Small intestine (tissue), 7 donors: Measurements from ENCODE around the gene ZSWIM6. TPM values are rescaled to one million over a fixed set of nuclear protein-coding genes. Genes with fewer than 3 reads are reported as not detected.

Experiments
- DNase-seq, 2 donors: peaks; one replicate each; pipeline versions ENCODE4 v3.0.0 to v3.0.0-alpha.2; 2013
- FAIRE-seq: peaks from 2 replicates; lab custom pipeline; 2012; peaks lifted over from hg19 to GRCh38; lab: Jason Lieb, UNC
- H3K27ac ChIP-seq, 3 donors: one replicate each; pipeline ENCODE4 v1.5.1; 2013; ENCODE audit warnings: low read length in 2 of 3, mild to moderate bottlenecking in 2 of 3, control low read depth in 1 of 3, inconsistent platforms in 1 of 3, low read depth in 1 of 3, moderate library complexity in 1 of 3
- H3K27me3 ChIP-seq, 3 donors: one replicate each; pipeline ENCODE4 v1.6.1; 2013; ENCODE audit warnings: low read length in 3 of 3, inconsistent platforms in 1 of 3; ENCODE audit not compliant: control insufficient read depth in 3 of 3, insufficient read depth in 3 of 3
- H3K36me3 ChIP-seq, 3 donors: one replicate each; pipeline ENCODE4 v1.6.1; 2013; ENCODE audit warnings: low read length in 3 of 3, inconsistent platforms in 1 of 3, low read depth in 1 of 3, mild to moderate bottlenecking in 1 of 3, moderate library complexity in 1 of 3; ENCODE audit not compliant: control insufficient read depth in 3 of 3, insufficient read depth in 2 of 3
- H3K4me1 ChIP-seq, 3 donors: one replicate each; pipeline ENCODE4 v1.6.1; 2013; ENCODE audit warnings: low read length in 2 of 3, inconsistent platforms in 1 of 3, low read depth in 1 of 3, mild to moderate bottlenecking in 1 of 3, moderate library complexity in 1 of 3; ENCODE audit not compliant: control insufficient read depth in 3 of 3, insufficient read depth in 2 of 3
- H3K4me3 ChIP-seq, 3 donors: one replicate each; pipeline ENCODE4 v1.5.1; 2013; ENCODE audit warnings: low read length in 3 of 3, control low read depth in 1 of 3, inconsistent platforms in 1 of 3, low read depth in 1 of 3, mild to moderate bottlenecking in 1 of 3, moderate library complexity in 1 of 3
- H3K9me3 ChIP-seq, 2 donors: one replicate each; pipeline ENCODE4 v1.6.1; 2013; ENCODE audit warnings: low read depth in 1 of 2, low read length in 1 of 2; ENCODE audit not compliant: control insufficient read depth in 2 of 2, insufficient read depth in 1 of 2
- WGBS, 3 donors: extraction: QIAGEN DNeasy Blood & Tissue Kit; methylation state at CpG; one replicate each; pipeline ENCODE4 v1.1.7; 2013; 5-methylcytosine and 5-hydroxymethylcytosine counted together
- polyA plus RNA-seq, 4 donors: library from polyadenylated mRNA; stranded (reverse) in 3 of 4; unstranded in 1 of 4; fragments of 200-250 nt in 3 of 4; fragments of 120-200 nt in 1 of 4; gene quantifications; one replicate each; pipeline versions ENCODE4 v1.2.1 to v1.2.3, GENCODE V29; 2013
- donor health status: healthy with polysubstance abuse.
- donor health status: control.
- donor health status: control.
- donor health status: Bipolar disorder and iron deficiency.
- donor health status: healthy.

Gene ZSWIM6
- polyA plus RNA-seq, 4 donors: 3.2 to 14.6 (median 4.2) TPM

GRCh38 chr5:61309115-61309514 is 22.9 kb upstream of the ZSWIM6 start:
- Histone ChIP-seq H3K9me3 (no peaks in the 10 kb centered on the region), H3K4me1 (peaks cover 0 to 22% (median 0%) of the 10 kb centered on the region in 3 donors), H3K27ac (no peak overlapping the region), H3K4me3 (no peak overlapping the region), H3K27me3 (no peaks in the 10 kb centered on the region), H3K36me3 (no peaks in the 10 kb centered on the region)
- no peak for FAIRE-seq
- WGBS, 3 donors: 76 to 86% (median 84%) methylated on average over 5 of the region's 5 CpGs
- DNase-seq: no peak

- no peak overlapping the region for H3K4me3 ChIP-seq
- DNase-seq (no peak), FAIRE-seq (no peak)
- no peaks in the 10 kb centered on the region for H3K36me3 ChIP-seq
- peaks cover 0 to 8% (median 0%) of the 10 kb centered on the region in 3 donors for H3K4me1 ChIP-seq
- H3K27me3 ChIP-seq: no peaks in the 10 kb centered on the region
- no peaks in the 10 kb centered on the region for H3K9me3 ChIP-seq
- no peak overlapping the region for H3K27ac ChIP-seq
- WGBS, 3 donors: 70 to 77% (median 72%) methylated on average over 5 of the region's 5 CpGs
Measured at GRCh38 chr5:61311056-61311610, 20.9 kb upstream of the ZSWIM6 start.

DNA sequence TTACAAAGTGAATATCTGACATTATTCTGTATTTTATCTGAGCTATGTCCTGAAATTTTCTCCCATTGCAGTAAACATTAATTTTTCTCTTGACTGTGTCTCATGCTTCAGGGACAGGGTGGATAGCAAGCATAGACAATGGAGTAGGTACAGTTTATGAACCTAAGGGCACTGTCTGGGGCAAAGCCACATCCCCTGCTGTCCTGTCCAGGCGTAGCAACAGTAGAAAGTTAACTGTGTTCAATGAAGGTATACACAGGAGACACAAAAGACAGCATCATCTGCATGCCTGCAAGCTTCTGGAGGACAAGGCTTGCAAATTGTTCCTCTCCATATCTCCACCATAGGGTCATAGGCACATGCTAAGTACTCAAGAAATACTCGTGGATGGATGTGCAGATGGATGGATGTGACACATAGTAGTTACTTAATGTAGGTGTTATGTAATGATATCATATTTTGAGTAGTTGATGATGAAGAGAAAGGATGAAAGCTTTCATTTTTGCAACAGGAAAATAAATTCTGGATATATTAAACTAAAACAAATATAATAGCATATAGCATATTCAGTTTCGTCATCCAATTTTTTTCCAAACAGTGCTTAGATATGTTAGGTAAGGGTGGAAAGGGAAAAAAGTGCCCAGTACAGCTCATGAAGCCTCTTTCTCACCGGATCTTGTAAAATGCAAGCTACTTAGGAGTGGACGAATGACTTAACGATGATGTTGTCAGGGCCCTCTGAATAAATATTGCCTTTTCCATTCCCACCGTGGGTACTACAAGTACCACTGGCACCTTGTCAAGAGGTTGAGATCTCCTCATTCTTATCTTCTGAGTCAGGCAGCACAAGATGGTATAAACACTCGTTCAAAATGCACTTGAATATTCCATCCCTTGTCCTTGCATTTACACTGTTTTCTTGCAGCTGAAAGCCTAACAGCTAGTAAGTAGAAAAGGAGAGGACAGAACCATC is 19.9 kb upstream of the ZSWIM6 start:
- Histone ChIP-seq H3K9me3 (no peaks in the 10 kb centered on the region), H3K27ac (no peak overlapping the region), H3K36me3 (no peaks in the 10 kb centered on the region), H3K4me3 (no peak overlapping the region), H3K4me1 (no peaks in the 10 kb centered on the region), H3K27me3 (no peaks in the 10 kb centered on the region)
- FAIRE-seq (no peak), DNase-seq (no peak)
- WGBS, 3 donors: 72 to 73% (median 73%) methylated on average over 8 of the region's 8 CpGs

GRCh38 chr5:61313960-61314681 is 17.9 kb upstream of the ZSWIM6 start:
- Histone ChIP-seq H3K4me3 (no peak overlapping the region), H3K27me3 (no peaks in the 10 kb centered on the region), H3K9me3 (no peaks in the 10 kb centered on the region), H3K36me3 (no peaks in the 10 kb centered on the region), H3K4me1 (peaks cover 0 to 4% (median 0%) of the 10 kb centered on the region in 3 donors), H3K27ac (no peak overlapping the region)
- WGBS, 3 donors: 35 to 50% (median 47%) methylated on average over 1 of the region's 1 CpG
- FAIRE-seq (no peak), DNase-seq (no peak)

GRCh38 chr5:61318376-61318775 is 13.7 kb upstream of the ZSWIM6 start:
- Histone ChIP-seq H3K27ac (no peak overlapping the region), H3K9me3 (no peaks in the 10 kb centered on the region), H3K36me3 (no peaks in the 10 kb centered on the region), H3K4me1 (peaks cover 0 to 37% (median 9%) of the 10 kb centered on the region in 3 donors), H3K4me3 (no peak overlapping the region), H3K27me3 (no peaks in the 10 kb centered on the region)
- FAIRE-seq (no peak), DNase-seq (no peak)
- 81 to 93% (median 86%) methylated on average over 3 of the region's 3 CpGs for WGBS, 3 donors

- peaks cover 0 to 41% (median 9%) of the 10 kb centered on the region in 3 donors for H3K4me1 ChIP-seq
- H3K27ac ChIP-seq: peak overlapping the region in 2 of 3 donors; percentile 55 to 58
- no peak overlapping the region for H3K4me3 ChIP-seq
- no peaks in the 10 kb centered on the region for H3K9me3 ChIP-seq
- 40 to 45% (median 44%) methylated on average over 9 of the region's 9 CpGs for WGBS, 3 donors
- H3K36me3 ChIP-seq: no peaks in the 10 kb centered on the region
- no peaks in the 10 kb centered on the region for H3K27me3 ChIP-seq
- FAIRE-seq: no peak
- peak; percentile 54 to 61 for DNase-seq
Measured at GRCh38 chr5:61319388-61320146, 12.5 kb upstream of the ZSWIM6 start.

GRCh38 chr5:61320860-61321259 is 11.2 kb upstream of the ZSWIM6 start:
- Histone ChIP-seq H3K4me1 (peaks cover 0 to 41% (median 9%) of the 10 kb centered on the region in 3 donors), H3K9me3 (no peaks in the 10 kb centered on the region), H3K27ac (peak overlapping the region in 1 of 3 donors; percentile 74), H3K36me3 (no peaks in the 10 kb centered on the region), H3K4me3 (no peak overlapping the region), H3K27me3 (no peaks in the 10 kb centered on the region)
- DNase-seq (no peak), FAIRE-seq (no peak)
- WGBS, 3 donors: 75 to 85% (median 84%) methylated on average over 3 of the region's 3 CpGs
